ENCODE data around the gene CIPC. TPM values are rescaled to one million over a fixed set of nuclear protein-coding genes. Genes with fewer than 3 reads are reported as not detected.

Gene CIPC
- polyA plus RNA-seq, 1 donor = 27.9 TPM

DNA sequence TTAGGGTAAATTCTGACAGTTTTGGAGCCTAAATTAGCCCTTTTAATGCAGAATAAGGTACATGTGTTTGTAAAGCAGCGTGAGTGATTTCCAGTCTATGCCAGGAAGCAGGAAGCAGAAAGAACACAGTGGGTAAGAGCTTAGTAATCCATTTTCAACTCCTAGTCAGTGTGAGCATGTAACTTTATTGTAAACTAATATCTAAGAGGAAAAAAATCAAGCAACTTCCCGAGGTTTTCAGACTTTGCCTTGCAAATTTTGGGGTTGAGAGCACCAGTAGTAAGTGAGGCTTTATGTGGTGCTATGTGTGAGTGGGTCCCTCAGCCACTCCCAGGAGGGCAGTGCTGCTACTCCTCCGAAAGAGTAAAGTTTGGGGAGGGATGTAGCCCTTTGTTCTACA, 2.9 kb downstream of the CIPC start:
- DNase-seq = no peak

DNA sequence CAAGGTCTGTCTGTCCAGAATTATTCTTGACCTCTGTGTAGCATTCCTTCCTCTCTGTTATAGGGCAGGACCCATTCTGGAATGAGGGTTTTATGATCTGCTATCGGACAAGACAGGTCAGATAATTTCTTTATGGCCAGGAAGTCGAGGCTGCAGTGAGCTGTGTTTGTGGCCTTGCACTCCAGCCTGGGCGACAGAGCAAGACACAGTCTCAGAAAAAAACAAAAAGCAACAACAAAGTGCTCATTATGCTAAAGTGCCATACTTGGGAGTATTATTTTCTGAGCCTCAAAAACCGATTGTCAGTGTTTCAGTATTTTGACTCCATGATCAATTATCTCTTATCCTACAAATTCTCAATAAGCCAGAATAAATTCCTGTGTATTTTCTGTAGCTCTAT, 4.1 kb downstream of the CIPC start:
- no peak for DNase-seq

DNA sequence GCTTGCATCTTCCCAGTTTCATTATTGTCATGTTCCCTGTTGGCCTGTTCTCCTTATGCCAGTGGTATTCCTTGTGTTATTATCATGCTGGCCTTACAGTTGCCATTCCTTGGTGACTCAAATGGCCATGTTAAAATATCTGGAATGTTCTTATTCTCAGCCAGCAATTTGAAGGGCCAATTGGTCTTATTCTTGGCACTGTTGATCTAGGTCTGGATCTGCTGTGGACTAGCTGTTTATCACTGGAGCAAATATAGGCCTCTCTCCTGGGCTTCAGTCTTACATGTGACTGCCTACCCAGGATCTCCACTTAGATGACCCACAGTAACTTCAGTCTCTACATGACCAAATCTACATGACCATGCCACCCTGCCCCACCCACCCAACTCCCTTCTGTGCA, 5.4 kb downstream of the CIPC start:
- no peak for DNase-seq

DNA sequence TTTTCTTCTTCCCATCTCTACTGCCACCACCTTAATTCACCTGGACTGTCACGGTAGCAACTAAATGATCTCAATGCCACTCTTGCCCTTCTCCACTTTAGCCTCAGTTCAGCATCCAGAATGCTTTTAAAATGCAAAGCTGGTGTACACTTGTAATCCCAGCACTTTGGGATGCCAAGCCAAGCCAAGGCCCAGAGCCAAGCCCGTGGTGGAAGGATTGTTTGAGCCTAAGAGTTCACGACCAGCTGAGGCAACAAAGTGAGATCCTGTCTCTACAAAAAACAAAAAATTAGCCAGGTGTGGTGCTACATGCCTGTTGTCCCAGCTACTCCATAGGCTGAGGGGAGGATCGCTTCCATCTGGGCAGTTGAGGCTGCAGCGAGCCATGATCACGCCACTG, 5.9 kb downstream of the CIPC start:
- DNase-seq = no peak

DNA sequence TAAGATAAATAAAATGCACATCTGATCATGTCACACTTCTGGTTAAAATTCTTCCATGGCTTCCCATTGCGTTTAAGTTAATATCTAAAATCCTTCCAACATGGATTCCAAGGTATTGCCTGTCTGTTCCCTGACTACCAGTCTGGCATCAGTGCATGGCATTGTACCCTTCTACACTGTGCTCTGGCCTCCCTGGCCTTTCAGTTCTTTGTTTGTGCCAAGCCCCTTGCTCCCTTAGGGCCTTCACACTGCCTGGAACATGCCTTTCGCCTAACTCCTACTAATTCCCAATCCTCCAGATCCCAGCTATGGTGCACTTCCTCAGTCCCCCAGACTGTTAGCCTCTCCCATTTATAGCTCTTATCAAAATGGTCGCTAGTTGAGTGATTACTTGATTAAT, 6.3 kb downstream of the CIPC start:
- no peak for DNase-seq

DNA sequence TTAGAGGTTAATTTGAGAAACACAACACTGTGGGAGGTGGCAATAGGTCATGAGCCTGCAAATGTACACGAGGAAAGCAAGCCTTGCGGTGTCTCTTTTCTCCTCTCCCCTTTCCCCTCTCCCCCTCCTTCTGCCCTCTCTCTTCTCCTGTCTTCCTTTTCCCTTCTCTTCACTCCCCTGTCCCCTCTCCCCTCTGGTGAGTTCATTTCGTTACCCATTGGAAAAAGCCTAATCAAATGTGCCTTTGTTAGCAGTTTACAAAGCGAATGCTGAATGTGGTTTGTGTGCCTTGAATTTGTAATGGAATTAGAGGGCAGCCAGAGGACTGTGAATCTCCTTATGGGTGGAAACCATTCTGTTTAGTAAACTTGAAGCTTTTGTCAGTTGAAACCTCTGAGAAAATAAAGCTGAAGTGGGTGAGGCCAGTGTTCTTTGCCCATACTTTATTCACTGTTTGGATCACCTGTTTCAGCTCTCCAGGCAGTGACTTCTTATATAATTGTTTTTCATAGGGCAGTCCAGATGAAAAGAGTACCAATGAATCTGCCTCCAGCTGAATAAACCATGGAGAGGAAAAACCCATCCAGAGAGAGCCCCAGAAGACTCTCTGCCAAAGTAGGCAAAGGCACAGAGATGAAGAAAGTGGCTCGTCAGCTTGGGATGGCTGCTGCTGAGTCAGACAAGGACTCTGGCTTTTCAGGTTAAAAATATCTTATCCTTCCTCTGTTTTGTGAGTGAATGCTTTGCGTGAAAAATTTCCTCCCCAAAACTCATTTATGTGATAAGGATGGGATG, 7.3 kb downstream of the CIPC start:
- DNase-seq = no peak

DNA sequence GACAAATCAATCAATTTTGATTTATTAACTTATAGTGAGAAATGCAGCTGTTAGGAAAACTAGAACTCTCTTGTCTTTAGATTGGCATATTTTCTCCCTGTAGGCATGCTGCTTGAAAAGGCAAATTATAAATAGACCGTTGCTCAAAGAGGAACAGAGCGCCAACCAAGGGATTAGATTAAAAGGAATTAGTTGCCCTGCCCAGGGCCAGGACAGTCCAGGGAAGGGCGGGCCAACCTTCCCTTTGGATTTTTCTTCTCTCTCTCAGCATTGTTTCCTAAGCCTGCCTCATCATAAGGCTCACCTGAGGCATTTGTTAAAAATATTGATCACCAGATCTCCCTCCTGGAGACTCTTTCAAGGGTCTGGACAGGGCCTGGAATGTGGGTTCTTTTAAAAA, 8.6 kb downstream of the CIPC start:
- no peak for DNase-seq

DNA sequence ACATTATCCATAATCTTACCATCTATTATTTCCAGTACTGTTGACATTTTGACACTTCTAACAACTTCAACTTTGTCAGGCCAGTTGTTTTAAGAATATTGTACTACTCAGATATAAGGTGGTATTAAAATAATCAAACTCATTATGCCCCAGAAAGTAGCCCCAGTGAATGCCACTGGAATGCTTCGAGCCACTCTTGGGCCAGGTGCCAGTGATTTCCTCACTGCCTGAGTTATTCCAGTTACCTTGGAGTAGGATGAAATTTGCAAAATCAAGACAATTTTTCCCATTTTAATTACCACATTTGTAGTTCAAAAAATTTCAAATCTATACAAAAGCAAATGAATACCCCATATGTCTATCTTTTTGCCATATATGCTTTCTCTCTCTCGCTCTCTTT, 9.2 kb downstream of the CIPC start:
- no peak for DNase-seq

DNA sequence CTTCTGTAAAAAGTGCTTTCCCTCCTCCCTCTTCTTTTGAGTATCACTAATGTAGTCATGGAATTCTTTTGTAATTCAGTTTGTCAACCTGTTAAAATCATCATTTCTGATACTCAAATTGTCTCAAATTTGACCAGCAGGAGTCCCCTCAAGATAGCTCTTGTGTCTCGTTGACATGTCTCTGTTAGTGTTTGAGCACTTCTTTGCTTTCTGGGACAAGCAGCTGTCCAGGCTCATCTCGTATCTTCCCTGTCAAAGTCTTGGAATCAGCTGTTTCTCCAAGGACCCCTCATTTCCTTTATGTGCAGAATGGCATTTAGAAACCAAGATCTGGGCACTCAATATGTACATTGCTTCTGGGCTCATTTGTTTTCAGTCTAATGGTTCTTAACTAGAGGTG, 10.7 kb downstream of the CIPC start:
- no peak for DNase-seq

DNA sequence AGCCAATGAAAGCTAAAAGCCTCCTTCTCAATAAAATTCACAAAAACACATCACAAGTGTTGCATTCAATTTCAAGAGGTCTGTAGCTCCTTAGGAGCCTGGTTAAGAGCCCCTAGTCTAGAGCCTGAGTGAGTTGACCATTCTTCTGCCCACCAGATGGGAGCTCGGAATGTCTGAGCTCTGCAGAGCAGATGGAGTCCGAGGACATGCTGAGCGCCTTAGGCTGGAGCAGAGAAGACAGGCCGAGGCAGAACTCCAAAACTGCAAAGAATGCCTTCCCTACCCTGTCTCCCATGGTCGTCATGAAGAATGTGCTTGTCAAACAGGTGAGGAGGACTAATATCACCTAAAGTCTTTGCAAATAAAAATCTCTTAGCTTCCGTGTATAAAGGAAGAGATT, 11.6 kb downstream of the CIPC start:
- no peak for DNase-seq

DNA sequence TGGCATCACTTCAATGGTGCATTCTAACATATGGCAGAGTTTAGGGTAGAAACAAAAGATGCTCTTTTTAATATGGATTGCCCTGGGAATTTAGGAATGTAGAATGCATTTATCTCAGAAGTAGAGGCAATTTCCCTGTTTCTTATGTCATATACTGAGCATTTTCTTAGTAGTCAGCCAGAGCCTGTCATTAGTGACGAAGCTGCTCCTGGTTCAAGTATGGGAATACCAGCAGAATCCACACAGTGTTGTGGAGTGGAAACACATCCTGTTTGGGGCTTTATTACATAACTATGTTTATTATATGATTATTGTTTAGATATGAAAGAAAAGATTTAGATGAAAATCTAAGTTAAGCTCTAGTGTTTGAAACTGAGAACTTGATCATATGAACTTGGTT, 12.2 kb downstream of the CIPC start:
- no peak for DNase-seq

DNA sequence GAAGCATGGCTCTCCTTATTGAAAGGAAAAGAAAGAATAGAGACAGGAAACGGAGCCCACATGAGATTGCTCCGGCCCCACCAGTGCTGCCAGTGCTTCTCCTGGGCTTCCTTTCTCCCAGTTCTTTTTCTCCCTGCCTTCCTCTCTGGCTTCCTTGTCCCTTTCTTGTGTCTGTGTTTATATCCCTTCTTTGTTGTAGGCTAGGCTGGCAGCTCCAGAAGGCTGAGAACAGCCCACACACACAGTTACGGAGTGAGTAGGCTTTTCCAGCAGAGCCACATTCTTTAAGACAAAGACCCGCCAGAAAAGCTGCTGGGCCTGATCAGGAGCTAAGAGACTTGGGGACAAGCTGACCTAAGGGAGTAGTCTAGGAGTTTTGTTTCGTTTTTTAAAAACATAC, 13.0 kb downstream of the CIPC start:
- no peak for DNase-seq

DNA sequence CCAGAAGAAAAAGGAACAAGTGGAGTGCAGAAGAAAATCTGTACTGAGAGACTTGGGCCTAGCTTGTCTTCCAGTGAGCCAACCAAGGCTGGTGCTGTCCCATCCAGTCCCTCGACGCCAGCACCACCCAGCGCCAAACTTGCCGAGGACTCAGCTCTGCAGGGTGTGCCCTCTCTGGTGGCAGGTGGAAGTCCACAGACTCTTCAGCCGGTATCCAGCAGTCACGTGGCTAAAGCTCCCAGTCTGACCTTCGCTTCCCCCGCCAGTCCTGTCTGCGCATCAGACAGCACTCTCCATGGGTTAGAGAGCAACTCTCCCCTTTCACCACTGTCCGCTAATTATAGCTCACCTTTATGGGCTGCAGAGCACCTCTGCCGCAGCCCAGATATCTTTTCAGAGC, 15.6 kb downstream of the CIPC start:
- DNase-seq = no peak

DNA sequence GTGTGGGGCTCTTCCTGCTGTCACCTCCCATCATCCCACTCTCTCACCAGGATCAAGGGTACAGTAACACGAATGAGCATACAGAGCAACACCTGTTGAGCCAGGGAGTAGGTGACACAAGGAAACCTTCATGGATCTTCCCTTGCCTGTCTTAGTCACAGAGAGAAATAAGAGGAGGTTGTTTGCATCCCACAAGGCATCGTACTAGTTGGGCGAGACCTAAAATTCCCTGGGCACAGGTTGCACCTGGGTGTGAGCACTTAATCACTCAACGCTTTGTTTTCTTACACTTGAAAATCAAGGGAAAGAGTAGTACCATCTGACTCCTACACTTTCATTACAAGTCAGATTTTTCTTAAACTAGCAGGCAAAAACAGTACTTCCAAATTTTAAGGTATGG, 16.6 kb downstream of the CIPC start:
- no peak for DNase-seq

DNA sequence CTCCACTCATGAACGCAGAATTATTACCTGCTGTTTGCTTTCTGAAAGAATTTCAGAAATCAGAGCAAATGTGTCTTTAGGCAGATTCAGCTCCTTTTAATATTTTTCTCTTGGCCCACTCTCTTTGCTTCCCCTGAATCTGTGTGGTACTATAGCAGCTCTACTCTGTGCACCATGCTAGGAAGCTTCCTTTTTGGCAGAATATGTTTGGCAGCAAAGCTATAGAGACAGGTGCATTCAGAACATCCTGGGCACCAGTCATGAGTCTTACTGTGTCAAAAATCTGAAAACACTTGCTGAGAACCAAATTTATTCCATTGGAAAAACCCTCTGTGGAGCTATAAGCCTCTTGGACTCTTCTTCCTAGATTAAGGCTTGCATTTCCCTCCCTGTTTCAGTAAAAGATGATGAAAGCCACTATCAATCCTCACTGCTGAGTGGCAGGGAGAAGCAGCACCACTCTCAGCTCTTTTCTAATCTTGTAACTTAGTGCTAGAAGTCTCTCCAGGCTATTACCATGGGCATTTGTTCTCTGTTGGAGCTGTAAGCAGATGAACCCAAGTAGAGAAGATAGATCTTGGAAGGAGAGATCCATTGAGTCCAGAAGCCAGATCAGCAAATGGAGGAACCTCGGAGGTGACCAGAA, 18.2 kb downstream of the CIPC start:
- DNase-seq = no peak

DNA sequence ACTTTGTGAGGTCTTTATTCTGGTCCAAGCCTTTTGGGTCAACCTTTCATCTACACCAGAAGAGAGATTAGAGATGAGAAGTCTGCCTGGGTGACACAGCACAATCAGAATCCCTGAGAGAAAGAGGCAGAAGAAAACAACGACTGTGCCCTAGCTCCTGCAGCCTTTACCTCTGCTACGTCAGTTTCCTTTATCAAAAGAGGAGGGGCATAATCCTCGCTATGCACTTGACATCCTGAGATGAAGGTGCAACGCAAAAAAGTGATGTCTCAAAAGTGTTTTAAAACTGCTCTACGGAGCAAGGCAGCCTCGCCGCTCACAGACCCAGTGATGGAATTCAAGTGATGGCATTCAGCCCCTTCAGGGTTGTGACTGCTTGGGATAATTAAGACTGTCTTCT, 21.8 kb downstream of the CIPC start:
- no peak for DNase-seq

DNA sequence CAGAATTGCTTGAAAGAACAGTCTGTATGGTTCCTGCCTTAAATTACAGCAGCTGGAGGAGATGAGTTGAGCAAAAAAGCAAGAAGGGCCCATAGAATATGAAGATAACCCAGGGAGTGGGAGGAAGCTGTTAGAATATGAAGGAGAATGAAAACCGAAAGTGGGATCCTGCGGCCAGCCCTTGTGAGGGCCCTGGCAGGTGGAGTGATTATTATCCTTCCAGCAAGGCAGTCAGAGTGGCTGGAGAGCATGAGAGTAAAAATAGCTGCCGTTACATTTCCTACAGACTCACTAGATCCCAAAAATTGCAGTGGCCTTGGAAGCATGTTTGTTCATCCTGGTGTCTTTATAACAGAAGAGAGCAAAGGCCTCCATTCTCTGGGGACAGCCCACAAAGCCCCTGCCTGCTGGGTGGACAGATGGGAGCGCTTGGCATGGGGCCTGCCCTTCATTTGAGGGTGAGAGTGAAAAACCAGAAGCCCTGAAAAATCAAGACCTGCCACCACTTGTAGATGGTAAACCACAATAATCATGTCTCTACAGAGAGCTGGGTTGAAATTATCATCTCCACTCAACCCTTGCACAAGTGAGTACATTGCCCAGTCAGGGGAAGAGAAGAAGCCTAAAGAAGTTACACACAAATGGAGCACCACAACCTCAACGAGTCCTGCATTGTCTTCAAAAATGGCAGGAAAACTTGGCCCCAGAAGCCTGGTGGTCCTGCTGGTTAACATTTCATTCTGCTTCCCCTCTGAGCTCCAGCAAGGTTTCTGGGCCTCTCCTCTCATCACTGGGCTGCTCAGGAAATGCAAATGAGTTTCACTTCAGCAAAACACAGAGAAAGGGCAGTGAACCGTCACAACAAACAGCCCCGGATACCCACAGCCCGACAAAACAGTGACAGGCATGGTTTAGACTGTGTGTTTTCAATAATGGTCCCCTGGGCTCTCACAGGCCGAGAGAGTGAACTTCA, 23.0 kb downstream of the CIPC start:
- no peak for DNase-seq

DNA sequence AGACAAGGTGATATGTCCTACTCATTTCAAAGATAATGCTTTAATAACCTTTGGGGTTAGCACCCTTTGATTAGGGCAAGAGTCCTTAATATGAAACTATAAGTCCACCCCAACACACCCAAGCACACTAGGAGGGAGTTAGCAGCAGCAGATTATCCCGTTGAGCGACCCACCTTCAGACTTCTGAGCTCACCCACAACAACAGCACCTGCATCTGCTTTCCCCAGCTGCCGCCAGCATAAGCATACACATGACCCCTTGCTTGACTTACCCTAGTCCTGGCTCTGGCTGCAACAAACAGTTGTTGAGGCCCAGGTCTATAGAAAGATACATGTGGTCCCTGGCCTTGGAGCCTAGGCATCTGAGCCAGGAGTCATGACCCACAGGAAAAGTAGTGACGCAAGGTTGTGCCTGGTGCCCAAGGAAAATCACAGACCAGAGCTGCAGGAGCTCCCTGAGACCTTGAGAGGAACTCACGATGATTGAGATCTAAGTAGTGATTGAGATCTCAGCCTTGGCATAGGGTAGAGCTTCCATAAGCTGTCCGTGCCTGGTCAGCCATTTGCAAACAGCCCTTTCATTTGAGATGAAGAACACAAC, 24.6 kb downstream of the CIPC start:
- no peak for DNase-seq

DNA sequence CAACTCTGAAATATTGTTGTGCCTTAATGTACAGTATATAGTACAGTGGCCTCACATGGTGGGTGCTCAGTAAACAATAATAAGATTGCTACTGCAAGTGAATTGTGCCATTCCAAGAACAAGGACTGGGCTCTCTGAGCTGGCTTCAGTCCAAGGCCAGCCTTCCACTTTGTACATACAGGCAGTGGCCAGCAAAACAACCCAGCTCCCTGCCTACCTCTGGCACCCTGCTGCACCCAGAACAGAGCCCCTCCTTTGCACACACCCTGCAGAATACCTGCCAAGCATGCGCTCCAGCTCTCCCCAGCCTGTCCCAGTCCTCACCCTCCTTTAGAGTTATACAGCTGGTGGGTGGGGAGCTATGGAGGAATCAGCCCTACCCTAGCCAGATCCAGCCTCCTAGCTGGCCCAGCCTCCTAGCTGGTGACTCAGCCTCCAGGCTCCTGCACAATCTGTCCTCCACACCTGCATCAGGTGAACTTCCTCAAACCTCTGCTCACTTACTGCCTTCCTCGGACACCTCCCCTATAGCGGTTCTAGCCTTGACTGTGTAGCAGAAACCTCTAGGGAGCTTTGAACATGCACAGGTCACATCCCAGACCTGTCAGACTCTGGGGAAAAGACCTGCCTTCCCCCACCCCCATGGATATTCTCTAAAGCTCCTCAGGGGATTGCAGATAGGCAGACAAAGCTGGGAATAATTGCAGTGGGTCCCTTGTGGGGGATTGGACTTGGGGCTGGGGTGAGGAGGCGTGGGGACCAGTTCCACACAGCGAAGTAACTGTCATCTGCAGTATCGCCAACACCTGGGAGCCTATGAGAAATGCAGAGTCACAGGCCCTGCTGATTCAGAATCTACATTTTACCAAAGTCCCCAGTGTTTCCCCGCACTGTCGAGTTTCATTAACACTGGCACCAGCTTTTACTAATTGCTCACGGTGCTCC, 25.6 kb downstream of the CIPC start:
- no peak for DNase-seq

DNA sequence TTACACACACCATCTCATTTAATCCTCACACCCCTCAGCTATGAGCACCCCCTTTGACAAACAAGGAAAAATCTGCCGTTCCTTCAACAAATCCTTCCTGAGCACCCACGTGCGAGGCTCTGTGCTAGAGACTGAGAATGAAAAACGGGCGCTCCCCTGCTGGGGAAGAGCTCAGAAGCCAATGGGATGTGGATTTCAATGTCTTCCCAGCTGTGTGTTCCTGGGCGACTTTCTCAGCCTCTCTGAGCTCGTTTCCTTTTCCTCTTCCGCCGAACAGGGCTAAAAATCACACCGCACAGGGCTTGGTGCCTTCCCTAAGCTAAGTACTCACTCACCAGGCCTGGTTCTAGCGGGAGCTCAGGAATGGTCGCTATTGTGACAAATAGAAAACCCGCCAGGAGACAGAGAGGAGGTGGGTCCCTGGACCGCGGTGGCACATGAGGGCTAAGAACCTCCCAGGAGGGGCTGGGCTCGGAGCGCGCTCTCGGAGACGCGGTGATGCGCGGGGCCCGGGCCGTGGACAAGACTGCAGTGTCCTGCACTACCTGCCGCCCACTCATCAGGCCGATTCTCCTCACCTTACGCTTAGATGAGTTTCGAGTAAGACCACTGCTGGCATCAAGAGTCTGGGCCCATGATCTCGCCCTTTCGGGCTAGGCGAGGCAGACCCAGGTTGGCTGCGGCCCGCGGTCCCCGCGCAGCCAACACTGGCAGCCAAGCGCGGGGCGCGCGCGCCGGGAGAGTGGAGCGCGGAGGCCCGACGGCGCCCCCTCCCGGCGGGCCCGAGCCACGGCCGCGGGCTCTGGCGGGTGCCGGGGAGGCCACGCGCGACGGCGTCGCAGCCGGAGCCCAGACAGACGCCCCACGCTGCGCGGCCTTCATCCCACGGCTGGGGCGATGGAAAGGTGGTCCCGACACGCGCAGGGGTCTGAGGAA, 26.6 kb downstream of the CIPC start:
- DNase-seq = no peak
